CD4-positive, alpha-beta T cell treated with Interleukin-6 at 100 ng/mL for 8 hours (primary cell): ENCODE results near the gene NPLOC4.

Source experiments
- DNase-seq: peaks from one replicate; pipeline ENCODE4 v3.0.0-alpha.2; 2020; ENCODE audit warnings: mixed read lengths, low spot score

NPLOC4 gene

DNA sequence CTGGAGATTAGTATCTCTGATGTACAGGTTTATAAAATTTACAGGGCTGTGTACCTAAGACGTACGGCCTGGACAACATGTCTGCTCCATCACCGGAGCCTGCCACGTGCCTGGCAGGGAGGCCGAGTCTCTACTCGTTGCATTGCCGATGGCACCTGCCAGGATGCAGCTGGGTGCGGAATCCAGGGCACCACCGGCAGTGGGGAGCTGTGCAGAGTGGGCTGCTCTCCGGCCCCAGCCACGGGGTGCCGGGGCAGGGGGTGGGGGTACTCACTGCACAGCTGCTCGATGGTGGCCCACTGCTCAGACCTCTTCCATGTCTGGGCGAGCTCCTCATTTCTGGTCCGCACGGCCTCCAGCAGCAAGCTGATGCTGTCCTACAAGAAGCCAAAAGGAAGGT, 71.7 kb downstream of the NPLOC4 start:
- DNase-seq, result no peak

DNA sequence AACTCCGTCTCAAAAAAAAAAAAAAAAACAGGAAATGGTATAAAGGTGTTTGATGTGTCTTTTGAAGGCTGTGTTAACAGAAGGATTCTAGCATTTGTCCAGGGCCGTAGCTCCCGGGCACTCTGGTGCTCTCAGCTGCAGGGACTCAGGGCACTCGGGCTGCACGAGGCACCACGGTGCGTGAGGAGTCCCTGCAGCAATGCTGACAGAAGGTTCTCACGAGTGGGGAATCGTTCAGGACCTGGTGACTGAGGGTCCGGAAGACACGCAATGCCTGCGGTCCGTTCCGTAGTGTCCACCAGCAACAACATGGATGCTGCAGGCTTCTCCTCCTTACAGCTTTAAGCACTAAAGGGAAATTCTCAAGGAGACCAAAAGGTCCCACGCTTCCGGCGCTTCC, 72.1 kb downstream of the NPLOC4 start:
- no peak for DNase-seq

DNA sequence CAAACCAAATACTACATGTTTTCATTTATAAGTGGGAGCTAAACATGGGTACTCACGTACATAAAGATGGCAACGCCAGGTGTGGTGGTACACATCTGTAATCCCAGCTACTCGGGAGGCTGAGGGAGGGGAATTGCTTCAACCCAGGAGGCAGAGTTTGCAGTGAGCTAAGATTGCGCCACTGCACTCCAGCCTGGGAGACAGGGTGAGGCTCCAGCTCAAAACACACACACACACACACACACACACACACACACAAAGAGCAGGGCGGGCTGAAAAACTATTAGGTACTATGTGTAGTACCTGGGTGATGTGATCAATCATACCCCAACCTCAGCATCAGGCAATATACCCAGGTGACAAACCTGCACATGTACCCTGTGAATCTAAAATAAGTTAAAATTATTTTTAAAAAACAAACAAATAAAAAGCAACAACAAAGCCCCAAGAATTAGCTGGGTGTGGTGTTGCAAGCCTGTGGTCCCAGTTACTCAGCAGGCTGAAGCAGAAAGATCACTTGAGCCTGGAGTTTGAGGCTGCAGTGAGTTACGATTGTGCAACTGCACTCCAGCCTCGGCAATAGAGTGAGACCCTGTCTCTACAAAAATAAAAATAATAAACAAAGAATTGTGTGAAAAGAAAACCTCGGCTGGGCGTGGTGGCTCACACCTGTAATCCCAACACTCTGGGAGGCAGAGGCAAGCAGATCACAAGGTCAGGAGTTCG, 72.9 kb downstream of the NPLOC4 start:
- no peak for DNase-seq

DNA sequence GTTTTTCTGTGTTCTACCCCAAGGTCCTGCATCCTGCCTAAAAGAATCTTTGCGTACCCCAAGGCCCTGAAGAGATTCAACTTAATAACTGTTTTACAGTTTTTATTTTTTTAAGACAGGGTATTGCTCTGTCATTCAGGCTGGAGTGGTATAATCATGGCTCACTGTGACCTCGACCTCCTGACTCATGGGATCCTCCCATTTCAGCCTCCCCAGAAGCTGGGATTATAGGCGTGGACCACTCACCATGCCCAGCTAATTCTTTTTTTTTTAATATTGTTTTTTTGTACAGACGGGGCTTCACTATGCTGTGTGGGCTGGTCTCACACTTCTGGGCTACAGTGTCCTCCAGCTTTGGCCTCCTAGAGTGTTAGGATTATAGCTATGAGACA, 75.4 kb downstream of the NPLOC4 start:
- no peak for DNase-seq

DNA sequence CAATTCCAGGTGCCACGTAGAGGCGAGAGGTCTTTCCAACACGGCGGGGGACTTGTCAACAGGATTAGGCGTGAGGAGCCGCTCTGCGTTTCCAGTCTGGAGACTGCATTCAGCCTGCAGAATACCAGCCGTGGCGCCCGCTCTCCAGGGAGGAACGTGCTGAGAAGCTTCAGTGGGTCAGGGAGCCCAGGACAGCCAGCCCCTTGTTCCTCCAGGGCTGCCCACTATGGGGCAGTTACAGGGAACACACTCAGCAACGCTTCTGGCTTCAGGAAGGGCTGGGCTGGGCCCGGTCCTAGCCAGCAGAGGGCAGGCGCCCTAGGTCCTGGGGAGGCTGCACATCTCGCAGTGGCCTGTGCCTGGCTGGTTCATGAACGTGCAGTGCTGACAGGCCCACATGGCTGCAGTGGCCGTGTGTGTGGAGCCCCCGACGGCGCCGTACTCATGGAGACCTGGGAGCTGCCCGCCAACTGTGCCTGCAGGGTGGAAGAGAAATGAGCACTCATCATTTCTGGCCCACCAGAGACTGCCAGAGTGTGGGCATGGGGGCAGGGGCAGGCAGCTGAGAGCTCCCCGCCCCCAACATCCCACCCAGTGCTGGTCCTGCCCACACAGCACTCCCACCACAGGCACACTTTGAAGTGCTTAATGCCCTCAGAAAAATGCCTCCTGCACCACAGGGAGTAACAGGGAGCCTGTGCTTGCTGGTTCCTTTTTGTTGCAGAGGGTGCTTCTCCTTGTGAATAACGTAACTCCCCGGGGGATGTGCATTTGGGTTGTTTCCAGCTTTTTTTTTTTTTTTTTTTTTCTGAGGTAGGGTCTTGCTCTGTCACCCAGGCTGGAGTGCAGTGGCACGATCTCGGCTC, 77.7 kb downstream of the NPLOC4 start:
- no peak for DNase-seq

DNA sequence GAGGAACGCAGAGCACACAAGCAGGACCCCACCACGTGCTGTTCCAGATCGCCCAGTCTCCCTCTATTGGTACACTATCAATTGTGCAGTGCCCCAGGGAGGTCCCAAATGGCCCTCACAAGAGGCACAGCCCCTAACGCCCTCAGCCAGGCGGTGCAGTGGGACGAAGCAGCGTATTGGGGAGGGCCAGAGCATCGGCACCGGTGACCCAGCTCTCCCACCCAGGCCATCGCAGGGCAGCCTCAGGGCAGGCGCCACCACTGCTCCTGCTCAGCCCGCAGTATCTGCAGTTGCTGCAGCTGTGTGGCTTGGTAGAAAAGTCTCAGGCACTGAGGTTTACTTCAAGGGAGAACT, 78.8 kb downstream of the NPLOC4 start:
- no peak for DNase-seq

DNA sequence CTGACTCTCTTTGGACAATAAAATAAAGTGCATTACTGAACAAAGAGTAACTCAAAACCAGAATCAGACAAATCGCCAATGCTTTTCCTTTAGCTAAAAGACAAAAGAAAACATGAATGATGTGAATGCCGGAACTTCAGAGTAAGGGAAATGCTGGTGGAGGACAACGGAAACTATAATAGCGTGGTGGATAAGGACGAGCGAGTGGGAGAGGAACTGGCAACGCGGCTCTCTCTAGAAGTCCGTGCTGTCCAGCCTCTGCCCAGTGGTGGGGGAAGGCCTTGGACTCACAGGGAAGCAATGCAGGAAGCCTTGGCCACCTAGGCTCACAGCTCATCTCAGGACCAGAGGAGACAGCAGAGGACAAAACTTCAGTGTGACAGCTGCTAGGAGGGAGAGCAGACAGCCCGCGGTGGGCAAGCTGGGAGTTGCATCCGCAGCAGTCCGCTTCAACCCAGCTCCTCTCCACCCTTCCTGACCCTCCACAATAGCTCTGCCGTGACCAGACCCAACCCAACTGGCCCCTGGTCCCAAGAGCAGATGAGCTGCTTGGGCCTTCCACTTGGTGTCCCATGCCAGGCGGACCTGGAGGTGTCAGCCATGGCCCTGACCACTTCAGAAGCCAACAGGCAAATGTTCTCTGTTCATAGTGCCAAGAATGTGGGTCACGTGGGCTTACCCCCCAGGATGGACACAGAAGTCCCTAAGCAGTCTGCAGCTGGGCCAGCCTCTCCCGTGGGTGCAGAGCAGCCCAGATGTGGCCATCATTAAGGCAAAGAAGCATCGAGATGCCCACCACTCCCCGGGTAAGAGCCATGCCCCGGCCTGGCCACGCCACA, 79.4 kb downstream of the NPLOC4 start:
- no peak for DNase-seq

DNA sequence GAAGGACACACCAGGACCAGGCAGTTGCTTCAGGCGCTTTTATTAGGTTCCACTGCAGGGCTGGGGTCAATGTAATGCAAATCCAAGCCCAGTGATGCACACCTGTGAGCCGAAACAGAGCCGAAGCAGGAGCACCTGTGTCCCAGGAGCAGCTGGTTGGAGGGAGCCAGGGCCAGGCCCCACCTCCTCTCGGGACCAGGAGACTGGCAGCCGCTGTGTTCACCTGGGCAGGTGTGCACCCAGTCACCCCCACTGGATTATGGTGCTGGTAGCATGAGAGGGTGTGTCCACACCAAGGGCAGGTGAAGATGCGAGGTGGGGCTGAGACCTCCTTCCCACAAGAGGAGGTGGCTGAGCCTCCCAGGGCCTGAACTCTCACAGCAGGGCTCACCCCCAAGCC, 80.0 kb downstream of the NPLOC4 start:
- no peak for DNase-seq

DNA sequence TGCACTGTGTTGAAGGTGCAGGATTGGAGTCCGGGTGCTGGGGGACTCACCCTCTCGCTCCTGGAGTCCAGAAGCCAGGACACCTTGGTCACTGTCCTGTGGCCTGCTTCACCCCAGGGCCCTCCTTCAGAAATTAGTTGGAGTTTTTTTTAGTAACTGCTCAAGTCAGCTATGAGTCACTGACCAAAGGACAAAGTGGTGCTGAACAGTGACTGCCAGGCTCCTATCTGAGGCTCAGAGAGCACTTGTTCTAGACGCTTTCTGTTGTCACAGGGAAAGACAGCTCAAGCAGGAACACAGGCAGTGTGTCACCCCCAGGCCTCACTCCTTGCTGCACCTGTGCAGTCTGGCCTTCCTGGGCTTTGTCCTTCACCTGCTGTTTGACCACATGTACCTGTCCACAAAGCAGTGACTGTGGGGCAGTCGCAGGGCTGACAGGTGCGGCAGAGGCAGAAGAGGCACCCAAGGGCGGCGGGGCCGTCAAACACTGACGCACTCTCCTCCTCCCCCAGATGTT, 80.7 kb downstream of the NPLOC4 start:
- no peak for DNase-seq

DNA sequence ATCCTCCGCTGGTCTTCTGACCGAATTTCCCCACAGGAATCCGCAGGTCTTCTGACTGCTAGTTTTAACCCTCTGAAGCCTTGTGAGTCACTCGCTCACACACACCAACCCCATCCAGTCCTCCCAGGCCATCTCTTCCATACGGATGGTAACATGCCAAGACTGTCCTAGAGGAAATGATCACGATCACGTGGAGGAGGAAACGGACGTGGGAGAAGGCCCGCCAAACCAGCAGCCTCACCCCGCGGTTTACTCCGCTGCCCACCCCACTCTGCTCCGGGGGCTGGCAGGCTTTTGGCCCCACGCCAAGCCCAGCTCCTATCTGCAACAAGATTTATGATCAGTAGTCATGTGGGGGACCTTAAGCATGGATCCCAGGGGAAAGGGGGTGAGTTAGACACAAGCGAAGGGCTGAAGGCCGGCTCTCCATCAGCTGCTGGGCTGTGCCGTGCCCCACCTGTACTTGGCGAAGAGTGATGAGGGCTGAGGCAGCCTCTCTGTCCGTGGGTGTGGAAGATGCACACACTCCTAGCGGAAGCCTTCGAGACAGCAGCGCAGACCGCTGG, 83.2 kb downstream of the NPLOC4 start:
- no peak for DNase-seq

DNA sequence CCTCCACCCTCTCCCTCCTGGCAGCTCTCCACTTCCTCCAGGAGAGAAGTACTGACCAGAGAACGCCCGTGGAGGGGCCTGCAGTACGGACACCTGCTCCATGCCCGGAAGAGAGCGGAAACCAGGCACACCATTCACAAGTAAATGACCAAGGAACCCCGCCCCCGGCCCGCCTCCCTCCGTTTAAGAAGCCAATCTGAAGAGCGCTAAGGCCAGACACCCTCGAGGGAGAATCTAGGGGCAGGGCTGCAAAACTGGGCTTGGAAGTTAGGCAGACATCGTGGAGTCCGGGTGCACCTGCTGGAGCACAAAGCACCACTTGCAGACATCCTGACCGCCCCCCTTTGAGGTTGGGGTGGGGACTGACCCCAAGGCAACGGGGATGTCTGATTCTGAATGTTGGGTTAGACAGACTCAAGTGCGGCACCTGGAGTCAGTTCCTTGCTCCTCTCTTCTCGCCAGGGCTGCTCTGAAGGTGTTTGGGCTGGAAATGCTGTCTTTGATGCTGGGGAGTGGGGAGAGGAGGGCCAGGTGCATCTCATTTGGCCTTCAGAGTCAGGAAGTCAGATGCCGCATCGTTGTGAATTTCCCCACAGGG, 83.8 kb downstream of the NPLOC4 start:
- peak; percentile 78 for DNase-seq

DNA sequence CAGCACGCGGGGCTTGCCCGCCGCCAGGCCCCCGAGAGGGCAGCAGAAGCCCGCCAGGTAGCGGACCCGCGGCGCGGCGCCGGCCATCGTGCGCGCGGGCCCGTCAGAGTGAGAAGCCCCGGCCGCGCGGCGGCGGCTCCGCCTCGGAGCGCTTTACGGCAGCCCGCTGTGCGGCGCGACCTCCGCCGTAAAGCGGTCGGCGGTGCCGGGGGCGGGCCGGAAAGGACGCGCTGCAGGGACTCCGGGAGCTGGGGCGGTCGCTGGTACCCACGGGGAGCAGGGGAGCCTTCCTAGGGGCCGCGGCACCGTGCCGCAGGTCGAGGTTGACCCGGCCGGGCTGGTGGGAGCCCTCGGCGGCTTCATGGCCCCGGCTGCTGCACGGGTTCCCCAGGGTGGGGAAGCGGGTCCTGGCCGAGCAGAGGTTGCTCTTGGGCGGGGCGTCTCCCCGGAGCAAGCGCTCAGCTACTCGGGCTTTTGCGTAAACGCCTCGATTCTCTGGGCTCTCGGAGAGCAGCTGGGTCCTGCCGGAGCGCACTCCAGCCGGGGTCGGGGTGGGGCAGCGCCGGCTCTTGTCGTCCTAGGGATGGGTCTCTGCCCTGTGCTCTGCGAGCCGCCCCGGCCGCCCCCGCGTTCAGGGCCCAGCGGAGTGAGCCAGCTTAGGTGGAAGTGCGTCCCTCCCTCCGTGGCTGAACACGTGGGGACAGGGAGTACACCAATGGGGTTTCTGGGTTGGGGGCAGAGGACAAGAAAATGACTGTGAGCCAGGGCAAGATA, 84.5 kb downstream of the NPLOC4 start, which contains the start of gene FAAP100:
Gene FAAP100 (minus strand): TSS at position 110 of the 774 bp plus-strand sequence. CDS start 23 bp downstream, at position 87.
- peak; percentile 72 for DNase-seq

DNA sequence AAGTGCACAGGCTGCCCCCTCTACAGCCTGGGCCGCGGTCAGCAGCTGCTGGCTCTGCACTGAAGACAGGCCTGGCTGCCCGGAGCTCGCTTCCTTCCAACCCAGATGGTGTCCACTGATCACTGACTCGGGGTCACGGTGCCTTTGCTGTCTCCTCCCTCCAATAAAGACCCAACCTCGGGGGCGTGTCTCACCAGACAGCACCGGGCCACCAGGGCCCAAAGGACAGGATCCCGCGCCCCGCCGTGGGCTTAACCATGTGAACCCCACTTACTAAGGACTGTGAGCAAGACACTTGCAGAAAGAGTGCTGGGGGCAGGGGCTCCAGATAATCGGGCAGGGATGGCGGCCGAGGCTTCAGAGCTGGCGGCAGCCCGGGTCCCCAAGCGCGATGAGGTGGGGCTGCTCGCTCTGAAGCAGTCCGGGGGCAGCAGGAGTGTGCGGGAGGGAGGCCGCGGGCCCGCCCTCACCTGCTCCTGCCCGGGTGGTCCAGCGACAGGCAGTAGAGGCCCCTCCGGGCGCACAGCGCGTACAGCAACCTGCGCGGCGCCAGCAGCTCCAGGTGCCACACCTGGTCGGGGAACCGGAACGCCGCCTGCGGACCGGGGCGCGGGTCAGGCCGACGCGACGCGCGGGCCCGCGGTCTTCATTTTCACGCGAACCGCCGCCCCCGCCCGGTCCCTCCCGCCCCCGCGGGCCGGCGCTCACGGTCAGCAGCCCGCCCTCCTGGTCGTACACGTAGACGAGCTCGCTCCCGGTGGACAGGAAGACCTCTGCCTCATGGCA, 85.3 kb downstream of the NPLOC4 start:
- no peak for DNase-seq

DNA sequence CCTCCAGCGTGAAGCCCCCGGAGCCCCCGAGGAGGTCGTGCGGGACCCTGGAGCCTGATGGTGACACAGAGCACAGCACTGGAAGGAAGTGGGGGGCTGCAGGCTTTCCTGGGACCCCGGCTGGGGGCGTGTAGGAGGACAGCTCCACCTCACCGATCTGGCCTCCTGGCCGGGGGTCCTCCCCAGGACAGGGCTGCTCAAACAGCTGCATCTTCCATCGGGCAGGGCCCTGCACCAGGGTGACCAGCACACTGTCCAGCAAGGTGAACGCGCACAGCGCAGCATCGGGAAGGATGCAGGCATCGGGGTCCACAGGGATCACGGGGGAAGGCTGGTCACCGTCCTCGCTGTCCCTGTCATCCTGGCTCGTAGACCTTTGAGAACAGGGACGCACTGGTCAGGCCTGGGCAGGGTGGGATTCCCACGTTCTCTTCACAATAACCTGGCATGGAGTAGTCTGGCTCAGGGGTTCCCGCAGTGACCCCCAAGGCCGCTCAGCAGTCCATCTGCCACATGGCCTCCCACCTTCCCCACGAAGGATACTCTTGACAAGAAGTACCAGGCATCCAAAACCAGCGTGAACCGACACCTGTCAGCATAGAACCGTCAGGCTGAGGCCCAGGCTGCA, 86.0 kb downstream of the NPLOC4 start:
- no peak for DNase-seq

DNA sequence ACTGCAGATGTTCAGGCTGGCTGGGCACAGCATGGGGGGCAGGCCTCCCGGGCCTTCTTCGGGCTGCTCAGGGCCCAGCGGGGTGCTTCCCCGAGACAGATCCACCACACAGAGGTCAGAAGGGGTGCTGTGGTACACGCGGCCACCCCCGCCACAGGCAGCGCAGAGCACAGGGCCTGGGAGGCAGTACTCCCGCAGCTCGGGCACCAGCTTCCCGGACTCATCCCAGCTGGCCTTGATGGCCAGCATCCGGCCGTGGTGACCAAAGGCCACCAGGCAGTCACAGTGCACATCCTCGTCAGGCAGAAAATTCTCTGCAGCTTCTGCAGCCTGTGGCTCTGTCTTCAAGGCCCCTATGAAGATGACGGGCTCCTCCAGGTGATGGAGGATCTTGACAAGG, 86.6 kb downstream of the NPLOC4 start:
- DNase-seq, result no peak

DNA sequence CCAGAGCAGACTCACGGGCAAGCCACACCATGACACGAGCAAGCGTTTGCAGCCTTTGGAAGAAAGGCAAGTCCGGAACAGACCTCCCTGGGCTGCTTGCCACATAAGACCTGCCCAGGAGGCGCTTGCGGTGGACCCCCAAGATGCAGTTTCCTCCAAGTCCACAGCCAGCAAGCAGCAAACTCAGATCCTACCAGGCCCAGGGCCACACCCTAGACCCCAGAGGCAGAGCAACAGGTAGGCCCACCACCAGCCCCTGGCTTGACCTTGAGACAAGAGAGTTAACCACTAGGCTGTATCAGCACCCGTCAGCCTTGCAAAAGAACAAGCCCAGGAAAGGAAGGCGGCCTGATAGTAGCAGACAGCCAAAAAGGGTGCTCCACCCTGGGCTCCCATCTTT, 87.1 kb downstream of the NPLOC4 start:
- DNase-seq, result no peak

DNA sequence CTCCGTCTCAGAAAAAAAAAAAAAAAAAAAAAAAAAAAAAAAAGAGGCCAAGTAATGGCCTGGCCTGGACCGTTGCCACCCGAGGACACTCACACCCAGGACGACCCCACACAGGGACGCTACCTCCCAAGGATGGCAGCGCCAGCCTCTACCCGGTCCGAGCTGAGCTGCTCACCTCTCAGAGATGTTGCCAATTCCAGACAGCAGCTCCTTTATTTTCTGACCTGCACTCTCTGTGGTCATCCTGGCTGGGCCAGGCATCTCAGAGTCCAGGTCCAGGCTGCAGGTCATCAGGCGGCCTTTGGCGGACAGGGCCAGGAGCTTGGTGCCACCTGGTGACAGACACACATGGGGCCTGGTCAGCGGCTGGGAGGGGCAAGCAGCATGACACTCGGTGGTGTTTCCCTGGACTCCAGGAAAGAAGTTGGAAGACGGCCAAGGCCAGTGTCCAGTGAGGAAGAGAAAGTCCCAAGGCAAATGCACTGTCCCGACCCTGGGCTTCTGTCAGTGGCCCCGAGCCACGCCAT, 87.8 kb downstream of the NPLOC4 start:
- DNase-seq, result no peak

DNA sequence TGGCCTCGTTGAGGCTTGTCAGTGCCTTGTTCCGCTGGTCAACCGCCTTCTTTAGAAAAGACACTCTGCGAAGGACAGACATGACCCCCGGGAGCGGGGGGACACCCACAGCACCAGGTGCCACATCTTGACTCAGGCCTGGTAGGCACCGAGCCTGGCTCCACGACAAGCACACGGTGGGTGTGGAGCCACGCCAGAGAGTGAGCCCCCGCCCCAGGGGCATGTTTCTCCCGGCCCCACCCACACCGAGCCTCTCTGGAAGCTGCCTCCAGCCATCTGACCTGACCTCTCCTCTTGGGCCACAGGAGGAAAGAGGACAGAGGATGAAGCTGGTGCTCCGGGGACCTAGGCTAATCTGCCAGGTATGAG, 89.3 kb downstream of the NPLOC4 start:
- no peak for DNase-seq

DNA sequence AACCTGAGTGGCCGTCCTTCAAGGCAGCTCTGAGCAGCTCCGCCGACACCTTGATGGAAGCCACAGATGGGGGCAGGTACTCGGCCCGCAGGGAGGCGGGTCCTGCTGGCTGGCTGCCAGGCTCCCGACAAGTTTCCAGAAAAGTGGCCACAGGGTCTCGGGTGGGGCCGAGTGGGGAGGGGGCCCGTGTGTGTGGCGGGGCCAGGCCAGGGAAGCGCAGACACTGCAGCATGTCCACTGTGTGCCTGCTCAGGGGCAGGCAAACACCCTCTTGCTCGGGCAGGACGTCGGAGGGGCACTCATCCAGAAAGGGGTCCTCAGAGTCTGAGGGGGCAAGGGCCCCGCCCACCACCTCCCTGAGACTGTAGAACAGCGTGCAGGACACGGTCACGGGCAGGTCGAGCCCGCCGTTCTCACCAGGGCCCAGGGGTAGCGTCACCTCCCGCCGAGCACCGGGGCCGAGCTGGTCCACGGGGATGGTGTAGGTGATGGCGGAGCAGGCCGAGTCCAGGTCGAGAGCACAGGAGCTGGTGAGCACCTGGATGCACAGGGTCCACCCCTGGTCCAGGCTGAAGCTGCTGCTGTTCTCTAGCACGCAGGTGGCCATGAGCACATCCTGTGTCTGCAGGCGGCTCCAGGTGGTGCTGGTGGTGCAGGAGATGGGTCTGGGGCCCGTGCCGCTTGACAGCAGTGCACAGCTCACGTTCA, 89.9 kb downstream of the NPLOC4 start:
- no peak for DNase-seq
